Ramos (cell line): Measurements from ENCODE around the gene C6.
"Not testable (repeated sequence)": the region's sequence is repeated elsewhere in the genome, so short reads cannot be mapped to it uniquely, and the experiment has no call there.

Experiments
- in situ Hi-C: fragments of 300-500 bp; cut with MboI; formaldehyde crosslinking; loops from one replicate; pipeline ENCODE4 v1.14.3; 2022; ENCODE audit warnings: low sequenced_read_pairs; ENCODE audit not compliant: unreplicated experiment

Gene C6

DNA sequence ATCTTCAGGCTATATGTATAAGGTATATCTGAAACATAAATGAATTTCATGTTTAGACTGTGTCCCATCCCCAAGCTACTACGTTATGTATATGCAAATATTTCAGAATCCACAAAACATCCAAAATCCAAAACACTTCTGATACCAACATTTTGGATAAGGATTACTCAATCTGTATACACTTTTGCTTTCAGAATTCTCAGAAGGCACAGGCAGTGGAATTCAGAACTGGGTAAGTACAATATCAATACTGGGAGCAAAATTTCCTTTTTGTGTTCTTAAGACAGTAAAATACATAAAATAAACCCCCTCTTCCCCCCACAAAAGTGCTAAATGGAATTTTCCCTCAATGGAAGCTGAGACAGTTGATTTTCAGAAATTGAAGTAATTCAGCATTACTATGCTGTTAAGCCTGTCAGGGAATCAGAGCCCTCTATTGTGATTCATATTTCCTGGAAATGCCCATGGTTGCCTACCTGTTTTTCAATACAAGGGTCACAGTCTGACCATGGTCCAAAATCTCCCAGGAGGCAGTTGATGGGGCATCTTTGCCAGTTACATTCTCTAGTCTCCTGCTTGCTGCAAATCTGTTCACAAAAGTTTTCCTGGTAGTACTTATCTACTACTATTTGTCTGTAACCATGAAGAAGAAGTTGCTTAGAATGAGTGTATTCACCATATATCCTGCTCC, 12.1 kb downstream of the C6 start:
- in situ Hi-C loops: no loop called here

DNA sequence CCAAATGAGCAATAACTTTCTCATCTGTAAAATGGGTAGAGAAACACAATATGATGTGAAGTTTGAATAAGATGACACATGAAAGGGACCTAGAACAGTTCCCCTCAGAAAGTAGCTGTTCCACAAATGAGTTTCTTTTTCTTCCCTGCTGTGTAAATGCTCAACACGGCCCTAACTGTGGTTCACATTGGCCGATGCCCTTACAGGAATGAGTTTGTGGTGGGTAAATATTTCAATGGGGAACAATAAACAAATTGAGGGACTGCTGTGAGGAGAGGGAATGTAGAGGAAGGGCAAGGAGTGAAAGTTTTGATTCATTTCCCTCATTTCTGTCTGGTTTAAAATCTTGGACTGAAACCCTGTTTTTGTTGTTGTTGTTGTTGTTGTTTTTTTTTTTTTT, 12.8 kb downstream of the C6 start:
- in situ Hi-C loops: no loop called here

DNA sequence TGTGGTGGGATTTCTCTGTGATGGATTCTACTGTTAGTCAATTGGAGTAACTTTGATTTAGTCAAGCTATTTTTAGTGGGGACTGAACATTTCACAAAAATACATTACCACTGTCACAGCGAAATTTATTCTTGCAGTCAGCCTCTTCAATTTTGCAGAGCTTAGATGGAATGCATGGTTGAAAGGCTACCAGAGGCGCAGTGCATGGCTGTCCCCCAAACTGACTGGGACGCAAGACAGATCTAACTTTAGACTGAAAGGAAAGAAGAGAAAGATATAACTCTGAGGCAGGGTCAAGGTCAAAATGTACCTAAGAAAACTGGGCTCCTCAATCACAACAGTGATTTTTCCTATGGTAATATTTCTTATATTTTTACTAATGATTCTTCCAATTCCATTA, 13.7 kb downstream of the C6 start:
- in situ Hi-C loops: no loop called here

- in situ Hi-C loops: no loop called here
Measured at GRCh38 chr5:41196197-41196596, 17.1 kb downstream of the C6 start.

DNA sequence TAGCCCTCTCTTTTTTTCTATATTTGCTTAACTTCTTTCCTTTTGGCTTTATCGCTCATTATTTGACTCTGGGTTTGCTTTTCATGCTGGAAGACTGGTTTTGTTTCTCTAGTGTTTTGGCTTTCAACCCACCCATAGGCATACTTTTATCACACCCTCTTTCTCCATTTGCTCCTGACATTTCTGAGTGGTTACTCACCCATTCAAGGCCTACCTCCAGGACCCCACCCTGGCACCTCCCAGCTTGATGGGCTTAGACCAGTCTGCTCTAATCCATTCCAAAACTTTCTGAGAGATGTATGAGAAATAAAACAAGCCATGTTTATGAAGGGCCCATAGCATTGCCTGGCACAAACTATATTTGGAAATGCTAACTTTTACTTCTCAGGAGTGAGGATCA, 18.1 kb downstream of the C6 start:
- in situ Hi-C loops: no loop called here

- in situ Hi-C loops: no loop called here
Measured at GRCh38 chr5:41194339-41194738, 19.0 kb downstream of the C6 start.

DNA sequence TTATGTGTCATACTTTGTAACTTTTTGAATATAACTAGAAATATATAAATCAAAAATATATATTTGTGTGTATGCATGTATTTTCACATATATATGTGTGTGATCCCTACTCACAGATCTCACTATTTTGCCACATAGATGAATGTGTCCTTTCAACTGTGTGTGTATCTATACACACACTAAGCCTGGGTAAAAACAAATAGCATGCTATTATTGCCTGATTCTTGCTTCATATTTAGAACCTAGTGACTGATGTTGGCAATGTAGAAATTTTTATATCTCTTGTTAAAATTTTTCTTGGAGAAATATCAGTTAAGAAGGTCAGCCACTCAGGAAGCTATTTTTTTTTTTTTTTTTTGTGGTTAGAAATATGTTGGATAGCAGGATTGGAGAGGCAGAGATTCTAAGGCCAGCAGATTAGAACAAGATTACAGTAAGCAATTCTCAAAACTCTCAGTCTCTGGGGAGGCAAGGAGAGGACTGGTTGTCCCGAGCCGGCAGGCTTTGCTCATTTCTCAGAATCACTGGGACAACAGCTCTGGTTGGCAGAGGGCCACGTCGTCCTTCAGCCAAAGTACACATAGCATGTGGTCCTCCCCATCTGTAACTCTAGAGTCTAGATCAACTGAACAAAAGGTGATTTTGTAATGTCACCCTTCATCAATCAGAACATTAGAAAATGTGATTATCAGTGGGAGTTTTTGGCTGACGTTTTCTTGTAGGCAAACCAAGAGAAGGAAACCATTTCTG, 19.7 kb downstream of the C6 start:
- in situ Hi-C loops: no loop called here

- in situ Hi-C loops: no loop called here
Measured at GRCh38 chr5:41191249-41191648, 22.1 kb downstream of the C6 start.

DNA sequence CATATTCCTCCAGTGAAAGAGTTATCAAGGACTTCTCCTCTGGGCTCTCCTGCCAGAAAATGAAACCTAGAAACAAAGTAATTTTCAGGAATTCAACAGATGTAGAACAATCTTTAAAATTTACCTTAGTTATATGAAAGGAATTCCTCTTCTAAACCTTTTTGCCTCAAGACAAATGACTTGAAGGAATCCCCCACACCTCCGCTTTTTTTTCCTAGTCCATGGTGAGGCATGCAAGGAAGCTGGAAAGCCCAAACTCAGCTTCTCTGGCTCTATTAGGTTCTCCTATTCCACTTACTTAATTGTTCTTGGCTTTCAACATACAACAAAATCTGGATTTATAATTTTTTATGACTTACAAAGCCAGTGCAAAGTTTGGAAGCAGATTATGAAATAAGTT, 27.2 kb downstream of the C6 start:
- in situ Hi-C loops: no loop called here

GRCh38 chr5:41183331-41183730, 30.0 kb downstream of the C6 start:
- in situ Hi-C loops: not testable (repeated sequence)

DNA sequence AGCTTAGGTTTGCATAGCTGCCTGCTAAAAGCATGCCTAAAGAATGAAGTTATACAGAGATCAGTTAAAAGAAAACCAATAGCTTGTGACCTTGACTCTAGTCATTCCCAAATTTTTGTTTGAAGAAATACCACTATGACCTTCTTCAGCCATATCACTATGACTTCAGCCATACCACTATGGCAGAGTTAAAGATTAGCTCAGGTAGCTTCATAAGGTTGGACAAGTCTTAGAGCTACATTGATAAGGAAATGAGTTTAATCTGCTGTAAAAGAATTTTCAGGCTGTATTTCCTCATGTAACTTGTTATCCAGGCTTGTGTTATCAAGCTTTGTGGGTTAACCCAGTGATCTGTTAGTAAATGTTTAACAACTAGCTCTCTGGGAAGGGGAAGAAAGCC, 30.7 kb downstream of the C6 start:
- in situ Hi-C loops: no loop called here

GRCh38 chr5:41181691-41182564, 31.4 kb downstream of the C6 start:
- in situ Hi-C loops: no loop called here

DNA sequence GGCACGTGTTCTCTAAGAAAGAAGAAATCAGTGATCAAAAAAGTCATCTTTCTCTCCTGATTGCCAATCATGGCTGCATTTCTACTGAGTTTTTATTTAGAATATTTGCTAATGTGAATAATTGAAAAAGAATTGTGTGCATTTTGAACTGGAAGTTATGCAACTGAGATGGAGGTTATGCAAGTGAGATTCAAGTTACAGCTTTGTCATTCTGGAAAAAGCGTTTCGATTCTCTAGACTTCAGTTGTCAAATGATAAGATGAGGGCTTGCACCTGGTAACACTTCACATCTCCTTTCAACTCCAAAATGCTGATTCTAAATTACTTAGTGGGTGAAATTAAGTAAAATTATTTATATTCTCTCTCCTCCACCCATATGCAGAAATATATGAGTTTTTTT, 36.4 kb downstream of the C6 start:
- in situ Hi-C loops: no loop called here

GRCh38 chr5:41172012-41172411, 41.3 kb downstream of the C6 start:
- in situ Hi-C loops: no loop called here

- in situ Hi-C loops: no loop called here
Measured at GRCh38 chr5:41161271-41161670, 52.1 kb downstream of the C6 start.

DNA sequence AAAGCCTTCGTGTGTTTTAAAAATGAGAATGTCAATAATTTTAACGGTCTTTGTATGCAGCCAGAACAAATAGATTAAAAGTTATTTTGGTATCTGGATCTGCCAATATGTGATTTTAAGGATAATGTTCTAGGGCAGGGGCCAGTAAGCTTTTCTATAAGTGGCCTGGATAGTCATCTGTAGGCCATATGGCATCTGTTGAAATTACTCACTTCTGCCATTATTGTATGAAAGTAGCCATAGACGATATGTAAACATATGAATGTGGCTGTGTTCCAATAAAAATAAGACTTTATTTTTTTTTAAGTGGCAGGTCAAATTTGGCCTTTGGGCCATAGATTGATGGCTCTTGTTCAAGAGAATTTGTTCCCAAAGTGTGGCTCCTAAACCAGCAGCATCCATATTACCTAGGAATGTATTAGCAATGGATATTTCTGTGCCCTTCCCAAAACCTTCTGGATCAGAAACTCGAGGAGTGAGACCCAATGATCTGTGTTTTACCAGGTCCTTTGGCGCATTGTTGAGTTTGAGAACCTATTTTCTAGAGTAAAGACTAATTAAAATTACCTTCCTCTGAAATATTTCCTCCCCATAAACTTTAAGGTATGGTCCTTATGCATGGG, 55.9 kb downstream of the C6 start:
- in situ Hi-C loops: no loop called here

DNA sequence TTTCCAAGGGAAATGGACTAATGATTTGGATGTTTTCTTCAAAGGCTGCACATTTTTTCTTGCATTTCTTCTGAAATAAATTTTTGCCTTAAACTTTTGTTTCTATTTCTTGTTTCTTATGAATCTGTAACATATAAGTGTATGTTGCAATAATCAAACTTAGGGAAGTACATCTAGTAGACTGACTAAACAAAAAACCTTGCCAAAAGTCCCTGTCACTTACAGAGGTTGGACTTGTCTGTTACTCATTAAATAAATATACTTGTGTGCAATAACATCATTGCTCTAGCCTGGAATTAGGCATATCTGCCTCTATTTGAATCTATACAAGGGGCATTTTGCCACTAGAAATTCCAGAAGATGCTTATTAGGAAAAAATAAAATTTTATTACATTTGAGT, 56.6 kb downstream of the C6 start:
- in situ Hi-C loops: no loop called here

- in situ Hi-C loops: no loop called here
Measured at GRCh38 chr5:41154491-41154890, 58.8 kb downstream of the C6 start.

DNA sequence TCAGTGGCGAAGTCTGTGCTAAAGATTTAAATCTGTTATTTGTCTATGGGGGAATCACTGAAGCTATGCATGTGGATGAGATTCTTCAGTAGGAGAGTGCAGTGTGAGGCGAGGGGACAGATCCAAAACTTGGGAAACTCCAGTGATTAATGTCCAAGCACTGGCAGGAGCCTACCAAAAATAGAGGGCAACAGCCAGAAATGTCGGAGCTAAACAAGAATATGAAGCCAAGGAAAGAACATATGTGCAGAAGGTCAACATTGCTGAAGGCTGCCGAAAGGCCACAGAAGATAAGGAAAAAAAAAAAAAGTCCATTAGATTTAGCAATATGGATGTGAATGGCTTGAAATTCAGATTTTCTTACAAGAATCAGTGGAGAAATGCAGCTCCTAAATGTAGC, 61.8 kb downstream of the C6 start:
- in situ Hi-C loops: no loop called here

GRCh38 chr5:41148448-41148847, 64.9 kb downstream of the C6 start:
- in situ Hi-C loops: no loop called here

- in situ Hi-C loops: no loop called here
Measured at GRCh38 chr5:41145306-41145705, 68.0 kb downstream of the C6 start.
